Measurements from ENCODE around the gene IL6R. TPM values are rescaled to one million over a fixed set of nuclear protein-coding genes. Genes with fewer than 3 reads are reported as not detected.

IL6R gene
- total and polyA plus RNA-seq, 4 experiments from 2014 or later: 54.6 to 106 (median 86.9) TPM

- Histone ChIP-seq H3K4me3 (ENCODE audit: low read length in 2 of 2) (no peak overlapping the region), H3K9me3 (ENCODE audit: control insufficient read depth in 1 of 2, low read length in 2 of 2) (no peaks in the 10 kb centered on the region), H3K27ac (ENCODE audit: low read depth, low read length) (no peak overlapping the region), H3K36me3 (ENCODE audit: insufficient read depth, low read length) (peaks cover 37% of the 10 kb centered on the region), H3K27me3 (ENCODE audit: insufficient read depth, low read length) (no peaks in the 10 kb centered on the region), H3K4me1 (ENCODE audit: insufficient read depth, low read length) (peaks cover 61% of the 10 kb centered on the region)
- Mint-ChIP-seq H3K4me1 (peaks cover 33 to 60% (median 46%) of the 10 kb centered on the region in 4 donors), H3K9me3 (no peaks in the 10 kb centered on the region), H3K36me3 (peaks cover 44 to 69% of the 10 kb centered on the region in 2 donors), H3K4me3 (no peak overlapping the region), H3K27ac (peak overlapping the region in 3 of 7 donors; percentile 26 to 51 (median 50)), H3K27me3 (no peaks in the 10 kb centered on the region)
- no peak for DNase-seq
- CTCF ChIA-PET (ENCODE audit: partially characterized antibody): no interaction called here
- intact Hi-C loops (cut with micrococcal nuclease): no loop called here
- POLR2A ChIA-PET (ENCODE audit: partially characterized antibody): interaction anchor here (0.6 to 13.3 kb wide), 6 partner anchors 9 to 160 kb away, joined by 3 to 145 read pairs (median 3); partner anchors contain the start of gene IL6R
Measured at GRCh38 chr1:154436433-154436832, 31.3 kb downstream of the IL6R start.

GRCh38 chr1:154440036-154440804, 35.1 kb downstream of the IL6R start:
- Mint-ChIP-seq H3K9me3 (peaks cover 0 to 2% (median 0%) of the 10 kb centered on the region in 8 donors), H3K27ac (peak overlapping the region; percentile 84 to 99 (median 94)), H3K4me3 (peak overlapping the region; percentile 56 to 90 (median 77)), H3K4me1 (peaks cover 42 to 67% (median 55%) of the 10 kb centered on the region in 4 donors), H3K36me3 (peaks cover 43 to 65% of the 10 kb centered on the region in 2 donors), H3K27me3 (no peaks in the 10 kb centered on the region)
- Histone ChIP-seq H3K4me1 (ENCODE audit: insufficient read depth, low read length) (peaks cover 63% of the 10 kb centered on the region), H3K9me3 (ENCODE audit: control insufficient read depth in 1 of 2, low read length in 2 of 2) (no peaks in the 10 kb centered on the region), H3K4me3 (ENCODE audit: low read length in 2 of 2) (no peak overlapping the region), H3K27me3 (ENCODE audit: insufficient read depth, low read length) (no peaks in the 10 kb centered on the region), H3K36me3 (ENCODE audit: insufficient read depth, low read length) (peaks cover 31% of the 10 kb centered on the region), H3K27ac (ENCODE audit: low read depth, low read length) (peak overlapping the region; percentile 47)
- CTCF ChIA-PET (ENCODE audit: partially characterized antibody): interaction anchor here (0.7 to 2.2 kb wide), 4 partner anchors 22 to 50 kb away, joined by 3 to 7 read pairs (median 6); no protein-coding TSS in a partner anchor
- no peak for DNase-seq
- intact Hi-C loops (cut with micrococcal nuclease): no loop called here
- POLR2A ChIA-PET (ENCODE audit: partially characterized antibody): interaction anchor here (1.0 to 13.3 kb wide), 7 partner anchors 17 to 54 kb away, joined by 3 to 145 read pairs (median 5); partner anchors contain the start of gene IL6R

- H3K36me3 Mint-ChIP-seq: peaks cover 42 to 67% of the 10 kb centered on the region in 2 donors
- CTCF ChIA-PET (ENCODE audit: partially characterized antibody): interaction anchor here (0.8 to 2.8 kb wide), 9 partner anchors 13 to 165 kb away, joined by 3 to 16 read pairs (median 6); partner anchors contain the start of gene IL6R
- DNase-seq: peak in 1 of 5 donors; percentile 17
Measured at GRCh38 chr1:154441241-154441888, 36.2 kb downstream of the IL6R start.

GRCh38 chr1:154442006-154442740, 37.0 kb downstream of the IL6R start:
- no peak for DNase-seq
- ChIA-PET CTCF (ENCODE audit: partially characterized antibody) (interaction anchor here (0.8 to 2.8 kb wide), 16 partner anchors 13 to 165 kb away, joined by 3 to 16 read pairs (median 6); partner anchors contain the start of gene IL6R), POLR2A (ENCODE audit: partially characterized antibody) (interaction anchor here (1.1 to 13.3 kb wide), 6 partner anchors 11 to 56 kb away, joined by 4 to 145 read pairs (median 7); partner anchors contain the start of gene IL6R)
- Mint-ChIP-seq H3K4me1 (peaks cover 47 to 75% (median 64%) of the 10 kb centered on the region in 4 donors), H3K27me3 (no peaks in the 10 kb centered on the region), H3K36me3 (peaks cover 39 to 61% of the 10 kb centered on the region in 2 donors), H3K4me3 (peak overlapping the region; percentile 32 to 87 (median 76)), H3K9me3 (peaks cover 0 to 2% (median 0%) of the 10 kb centered on the region in 8 donors), H3K27ac (peak overlapping the region; percentile 81 to 99 (median 94))
- Histone ChIP-seq H3K9me3 (ENCODE audit: control insufficient read depth in 1 of 2, low read length in 2 of 2) (no peaks in the 10 kb centered on the region), H3K27me3 (ENCODE audit: insufficient read depth, low read length) (no peaks in the 10 kb centered on the region), H3K36me3 (ENCODE audit: insufficient read depth, low read length) (peaks cover 26% of the 10 kb centered on the region), H3K27ac (ENCODE audit: low read depth, low read length) (peak overlapping the region; percentile 47), H3K4me1 (ENCODE audit: insufficient read depth, low read length) (peaks cover 69% of the 10 kb centered on the region), H3K4me3 (ENCODE audit: low read length in 2 of 2) (no peak overlapping the region)
- intact Hi-C loops (cut with micrococcal nuclease): loop anchor here (1.0 to 2.0 kb wide), 2 partner anchors 37 kb away; partner anchors contain the start of gene IL6R

More at GRCh38 chr1:154441241-154441888, 36.2 kb downstream of the IL6R start:
- Mint-ChIP-seq H3K4me1 (peaks cover 47 to 78% (median 64%) of the 10 kb centered on the region in 4 donors), H3K27me3 (no peaks in the 10 kb centered on the region), H3K27ac (peak overlapping the region; percentile 81 to 99 (median 94)), H3K9me3 (peaks cover 0 to 2% (median 0%) of the 10 kb centered on the region in 8 donors), H3K4me3 (peak overlapping the region; percentile 65 to 87 (median 76))
- H3K27me3 ChIP-seq (ENCODE audit: insufficient read depth, low read length): no peaks in the 10 kb centered on the region
- intact Hi-C loops (cut with micrococcal nuclease): no loop called here
- peak overlapping the region; percentile 47 for H3K27ac ChIP-seq (ENCODE audit: low read depth, low read length)
- peaks cover 69% of the 10 kb centered on the region for H3K4me1 ChIP-seq (ENCODE audit: insufficient read depth, low read length)
- H3K4me3 ChIP-seq (ENCODE audit: low read length in 2 of 2): no peak overlapping the region
- POLR2A ChIA-PET (ENCODE audit: partially characterized antibody): interaction anchor here (1.1 to 13.3 kb wide), 7 partner anchors 11 to 55 kb away, joined by 4 to 145 read pairs (median 7); partner anchors contain the start of gene IL6R
- no peaks in the 10 kb centered on the region for H3K9me3 ChIP-seq (ENCODE audit: control insufficient read depth in 1 of 2, low read length in 2 of 2)
- H3K36me3 ChIP-seq (ENCODE audit: insufficient read depth, low read length): peaks cover 26% of the 10 kb centered on the region

- DNase-seq: no peak
- Mint-ChIP-seq H3K27me3 (no peaks in the 10 kb centered on the region), H3K4me3 (peak overlapping the region in 4 of 8 donors; percentile 23 to 58 (median 41)), H3K9me3 (peaks cover 0 to 2% (median 0%) of the 10 kb centered on the region in 8 donors), H3K4me1 (peaks cover 42 to 69% (median 59%) of the 10 kb centered on the region in 4 donors), H3K27ac (peak overlapping the region in 5 of 7 donors; percentile 22 to 81 (median 57)), H3K36me3 (peaks cover 33 to 62% of the 10 kb centered on the region in 2 donors)
- H3K36me3 ChIP-seq (ENCODE audit: insufficient read depth, low read length): peaks cover 34% of the 10 kb centered on the region
- H3K27ac ChIP-seq (ENCODE audit: low read depth, low read length): no peak overlapping the region
- no peaks in the 10 kb centered on the region for H3K27me3 ChIP-seq (ENCODE audit: insufficient read depth, low read length)
- no peaks in the 10 kb centered on the region for H3K9me3 ChIP-seq (ENCODE audit: control insufficient read depth in 1 of 2, low read length in 2 of 2)
- POLR2A ChIA-PET (ENCODE audit: partially characterized antibody): interaction anchor here (0.8 to 13.3 kb wide), 3 partner anchors 21 to 92 kb away, joined by 3 to 145 read pairs (median 5); partner anchors contain the start of gene IL6R
- CTCF ChIA-PET (ENCODE audit: partially characterized antibody): interaction anchor here (0.8 to 2.8 kb wide), 18 partner anchors 10 to 108 kb away, joined by 3 to 16 read pairs (median 6); partner anchors contain the start of gene IL6R
- intact Hi-C loops (cut with micrococcal nuclease): loop anchor here (2.0 kb wide), 2 partner anchors 19 to 35 kb away; no protein-coding TSS in a partner anchor
- peaks cover 62% of the 10 kb centered on the region for H3K4me1 ChIP-seq (ENCODE audit: insufficient read depth, low read length)
- H3K4me3 ChIP-seq (ENCODE audit: low read length in 2 of 2): no peak overlapping the region
Measured at GRCh38 chr1:154443274-154444013, 38.3 kb downstream of the IL6R start.

Measured in CD4-positive, alpha-beta memory T cell (primary cell).